ENCODE measurements around the gene RBBP5.

RBBP5 gene

GRCh38 chr1:205054013-205054412 is 67.8 kb downstream of the RBBP5 start:
- DNase-seq: no peak

- DNase-seq: no peak
Measured at GRCh38 chr1:205053296-205053695, 68.5 kb downstream of the RBBP5 start.

GRCh38 chr1:205052690-205053089 is 69.1 kb downstream of the RBBP5 start:
- no peak for DNase-seq

- DNase-seq: no peak
Measured at GRCh38 chr1:205049479-205049878, 72.3 kb downstream of the RBBP5 start.

- no peak for DNase-seq
Measured at GRCh38 chr1:205048382-205048781, 73.4 kb downstream of the RBBP5 start.

GRCh38 chr1:205047764-205048231 is 74.0 kb downstream of the RBBP5 start:
- no peak for DNase-seq

GRCh38 chr1:205046870-205047269 is 74.9 kb downstream of the RBBP5 start:
- no peak for DNase-seq

GRCh38 chr1:205045146-205045545 is 76.6 kb downstream of the RBBP5 start:
- no peak for DNase-seq

- DNase-seq: no peak
Measured at GRCh38 chr1:205044741-205045140, 77.0 kb downstream of the RBBP5 start.

GRCh38 chr1:205043866-205044265 is 77.9 kb downstream of the RBBP5 start:
- DNase-seq: no peak

GRCh38 chr1:205042911-205043806 is 78.6 kb downstream of the RBBP5 start, which contains the start of gene CNTN2:
Gene CNTN2 (plus strand): TSS chr1:205043212. CDS start chr1:205053186, 9,974 bp downstream.
- no peak for DNase-seq

- DNase-seq: no peak
Measured at GRCh38 chr1:205041998-205042910, 79.5 kb downstream of the RBBP5 start.

GRCh38 chr1:205041001-205041715 is 80.6 kb downstream of the RBBP5 start:
- DNase-seq: no peak

GRCh38 chr1:205038132-205038786 is 83.5 kb downstream of the RBBP5 start:
- DNase-seq: no peak

- no peak for DNase-seq
Measured at GRCh38 chr1:205037539-205037938, 84.2 kb downstream of the RBBP5 start.
